Embryonic facial prominence (tissue), 1 donor: ENCODE measurements around the gene GPHB5.
"Not testable (repeated sequence)": the region's sequence is repeated elsewhere in the genome, so short reads cannot be mapped to it uniquely, and the experiment has no call there.

Experiments used
- DNase-seq: peaks from one replicate; pipeline ENCODE4 v3.0.0-alpha.2; 2016; ENCODE audit errors: extremely low spot score

Gene GPHB5

DNA sequence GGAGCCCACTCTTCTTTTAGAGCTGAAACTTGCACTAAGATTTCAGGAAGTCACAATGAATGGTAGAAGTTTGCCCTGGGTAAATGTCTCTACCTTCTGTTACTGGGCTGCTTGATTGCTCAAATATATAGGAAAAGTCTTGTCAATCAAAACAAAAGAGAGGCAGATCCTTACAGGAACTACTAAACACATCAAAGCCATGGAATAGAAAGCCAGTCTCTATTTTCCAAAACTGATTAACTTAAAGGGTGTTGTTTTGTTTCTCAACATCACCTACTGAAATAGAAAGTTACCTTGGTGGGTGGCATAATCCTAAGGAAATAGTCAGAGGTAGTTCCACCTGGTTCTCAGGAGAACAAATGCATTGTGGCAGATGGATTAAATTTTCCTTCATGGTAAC lies at the start of gene GPHB5:
Gene GPHB5, minus strand, starts transcription at position 101 of the 400 bp plus-strand sequence. CDS start 1,086 bp downstream, outside the sequence.
- no peak for DNase-seq

DNA sequence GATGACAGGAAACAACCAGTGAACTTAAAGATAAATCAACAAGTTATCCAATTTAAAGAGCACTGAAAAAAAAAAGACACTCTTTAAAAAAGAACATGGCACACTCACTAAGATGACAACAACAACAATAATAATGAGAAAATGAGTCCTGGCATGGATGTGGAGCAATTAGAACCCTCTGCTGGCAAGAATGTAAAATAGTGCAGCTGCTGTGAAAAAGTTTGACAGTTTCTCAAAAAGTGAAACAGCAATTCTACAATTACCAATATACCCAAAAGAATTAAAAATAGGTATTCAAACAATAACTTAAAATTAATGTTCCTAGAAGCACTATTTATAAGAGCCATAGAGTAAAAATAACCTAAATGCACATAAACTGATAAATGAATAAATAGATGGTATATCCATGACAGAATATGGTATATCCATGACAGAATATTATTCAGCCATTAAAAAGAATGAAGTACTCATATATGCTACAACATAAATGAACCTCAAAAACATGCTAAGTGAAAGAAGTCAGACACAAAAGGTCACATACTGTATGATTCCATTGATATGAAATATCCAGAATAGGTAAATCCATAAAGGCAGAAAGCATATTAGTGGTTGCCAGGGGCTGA lies 49.1 kb upstream of the GPHB5 start:
- no peak for DNase-seq

DNA sequence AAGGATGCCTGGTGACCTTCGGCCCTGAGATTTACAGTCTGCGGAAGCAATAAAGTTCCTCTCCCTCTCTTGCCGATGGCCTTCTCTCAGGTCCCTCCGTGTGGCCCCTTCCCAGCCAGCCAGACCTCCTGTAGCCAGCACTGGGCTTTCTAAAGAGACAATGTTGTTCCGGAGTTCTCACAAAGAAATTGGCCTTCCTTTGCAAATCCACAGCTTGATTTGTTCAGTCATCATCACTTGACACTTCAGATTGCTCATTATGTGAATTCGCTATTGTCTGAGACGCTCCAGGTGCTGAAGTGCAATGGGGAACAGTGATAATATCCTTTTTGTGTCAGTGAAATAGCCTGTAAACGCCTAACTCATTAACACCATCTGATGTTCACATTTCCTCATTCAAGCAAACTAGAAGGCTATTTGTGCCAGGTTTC lies 43.7 kb upstream of the GPHB5 start:
- no peak for DNase-seq

GRCh38 chr14:63361790-63362189 lies 43.1 kb upstream of the GPHB5 start:
- DNase-seq = no peak

GRCh38 chr14:63357841-63358240 lies 39.1 kb upstream of the GPHB5 start:
- no peak for DNase-seq

- no peak for DNase-seq
Observed at GRCh38 chr14:63345826-63346225, 27.1 kb upstream of the GPHB5 start.

DNA sequence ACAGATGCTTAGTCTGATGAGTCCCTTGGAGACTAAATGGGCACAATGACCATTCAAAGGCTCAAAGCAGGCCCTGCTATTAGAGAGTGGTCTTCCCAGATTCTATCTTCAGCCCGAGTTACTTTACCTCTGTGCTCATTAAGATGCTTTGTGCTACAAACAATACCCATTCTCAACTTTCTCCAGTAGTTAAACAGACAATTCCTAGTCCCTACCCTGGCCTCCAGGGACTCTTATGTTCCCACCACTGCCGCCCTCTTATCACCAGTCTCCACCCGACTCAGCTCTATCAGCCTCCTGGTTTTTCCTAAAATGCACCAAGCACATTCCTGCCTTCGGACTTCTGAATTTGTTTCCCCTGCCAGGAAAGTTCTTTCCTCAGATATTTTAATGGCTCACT lies 25.6 kb upstream of the GPHB5 start:
- no peak for DNase-seq

- DNase-seq = no peak
Observed at GRCh38 chr14:63343878-63344277, 25.1 kb upstream of the GPHB5 start.

GRCh38 chr14:63342371-63342770 lies 23.6 kb upstream of the GPHB5 start:
- DNase-seq = no peak

- no peak for DNase-seq
Observed at GRCh38 chr14:63328787-63329737, 10.3 kb upstream of the GPHB5 start.

DNA sequence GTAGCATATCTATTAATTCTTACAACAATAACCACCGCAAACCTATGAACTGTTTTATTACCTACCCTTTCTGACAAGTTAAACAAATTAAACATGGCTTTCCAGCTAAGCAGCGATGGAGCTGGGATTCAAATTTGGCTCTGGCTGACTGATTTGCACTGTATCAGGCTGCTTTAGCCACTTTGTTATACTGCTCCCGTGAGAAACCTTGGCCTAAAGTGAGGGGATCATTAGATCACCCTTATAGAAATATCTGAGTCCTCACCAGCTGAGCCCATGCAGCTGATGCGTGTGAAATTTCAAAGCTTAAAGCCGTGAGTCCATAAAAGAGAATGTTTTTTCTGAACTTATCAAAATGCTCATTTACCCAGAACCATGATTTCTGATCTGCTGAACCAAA lies 8.1 kb upstream of the GPHB5 start:
- DNase-seq = no peak

DNA sequence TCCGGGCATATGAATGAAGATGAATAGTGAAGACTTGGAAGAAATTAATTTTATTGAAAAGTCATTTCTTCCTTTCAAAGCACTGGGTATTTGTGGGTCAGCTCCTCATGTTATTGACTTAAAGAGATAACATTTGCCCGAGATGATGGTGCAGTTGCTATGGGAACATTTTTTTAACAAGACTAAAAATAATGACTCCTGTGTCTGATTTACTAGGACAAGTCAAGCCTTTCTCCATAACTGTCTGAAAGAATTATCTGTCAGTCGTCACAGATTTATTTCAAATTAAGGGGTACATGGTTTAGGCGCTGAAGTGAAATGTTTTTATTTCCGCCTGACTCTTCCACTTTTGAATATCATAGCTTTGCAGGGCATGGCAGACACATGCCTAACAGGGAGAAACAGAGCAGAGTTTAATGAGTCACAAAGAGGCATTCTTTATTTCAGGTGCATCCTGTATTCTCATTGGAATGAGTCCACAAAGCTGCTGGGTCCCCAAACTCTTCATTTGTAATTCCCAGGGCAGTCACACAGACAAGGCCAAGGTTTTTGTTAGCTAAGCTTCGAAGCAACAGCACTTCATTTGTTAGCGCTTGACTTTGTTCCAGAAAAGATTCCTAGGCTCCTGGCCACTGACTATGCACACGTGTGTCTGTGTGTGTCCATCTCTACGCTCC lies 4.3 kb upstream of the GPHB5 start:
- DNase-seq = no peak

- DNase-seq = no peak
Observed at GRCh38 chr14:63322472-63322871, 3.7 kb upstream of the GPHB5 start.

GRCh38 chr14:63308723-63309317 lies 9.9 kb downstream of the GPHB5 start:
- DNase-seq = no peak

DNA sequence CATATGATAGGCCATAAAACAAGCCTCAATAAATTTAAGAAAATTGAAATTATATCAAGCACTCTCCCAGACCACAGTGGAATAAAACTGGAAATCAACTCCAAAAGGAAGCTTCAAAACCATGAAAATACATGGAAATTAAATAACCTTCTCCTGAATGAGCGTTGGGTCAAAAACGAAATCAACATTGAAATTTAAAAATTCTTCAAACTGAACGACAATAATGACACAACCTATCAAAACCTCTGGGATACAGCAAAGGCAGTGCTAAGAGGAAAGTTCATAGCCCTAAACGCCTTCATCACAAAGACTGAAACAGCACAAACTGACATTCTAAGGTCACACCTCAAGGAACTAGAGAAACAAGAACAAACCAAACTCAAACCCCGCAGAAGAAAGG lies 14.3 kb downstream of the GPHB5 start:
- not testable (repeated sequence) for DNase-seq

GRCh38 chr14:63301891-63302534 lies 16.7 kb downstream of the GPHB5 start:
- DNase-seq = no peak

DNA sequence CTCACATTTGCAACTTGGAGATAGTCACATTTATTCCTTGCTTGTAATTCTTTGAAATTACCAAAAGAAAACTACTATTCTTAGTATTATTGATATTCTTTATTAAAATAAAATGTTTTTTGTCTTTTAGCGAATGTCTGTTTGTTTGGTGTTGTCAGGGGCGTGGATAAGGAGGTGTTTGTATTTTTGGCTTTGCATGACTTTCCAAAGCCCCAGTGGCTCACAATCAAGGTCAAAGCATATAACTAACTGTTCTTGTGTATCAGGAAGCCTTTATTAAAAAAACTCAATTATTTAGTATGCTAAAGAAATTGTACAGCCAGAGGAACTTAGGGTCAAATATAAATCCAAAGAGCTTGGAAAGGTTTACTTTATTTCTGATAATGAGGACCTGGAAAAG lies 17.9 kb downstream of the GPHB5 start:
- DNase-seq = no peak

DNA sequence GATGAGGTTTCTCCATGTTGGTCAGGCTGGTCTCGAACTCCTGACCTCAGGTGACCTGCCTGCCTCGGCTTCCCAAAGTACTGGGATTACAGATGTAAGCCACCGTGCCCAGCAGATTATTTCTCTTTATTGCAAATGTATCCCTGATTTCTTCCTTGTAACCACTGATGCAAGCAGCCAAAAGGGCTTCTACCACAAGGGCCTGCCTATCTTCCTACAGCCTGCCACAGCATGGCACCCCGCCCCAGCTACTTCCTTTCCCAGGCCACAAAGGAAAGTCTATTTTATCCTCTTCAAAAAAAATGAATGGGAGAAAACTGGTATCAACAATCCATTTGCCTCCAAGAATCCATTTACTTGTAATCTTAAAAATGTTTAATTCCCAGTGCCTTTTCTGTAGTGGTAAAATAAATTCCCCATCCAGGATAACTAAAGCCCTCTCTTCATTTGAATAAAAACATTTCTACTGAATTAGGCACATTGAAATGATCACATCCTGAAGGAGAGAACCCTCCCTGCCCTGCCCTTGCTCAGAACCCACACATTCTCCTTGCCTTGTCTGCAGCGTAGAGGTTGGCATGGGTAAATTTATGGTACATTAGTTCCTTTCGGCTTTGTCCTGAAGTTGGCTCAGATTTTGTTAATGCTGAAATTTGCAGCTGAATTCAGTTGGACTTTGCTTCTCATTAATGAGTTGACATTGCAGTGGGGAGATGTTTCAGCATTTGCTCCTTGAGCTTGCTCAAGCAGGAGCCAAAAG lies 19.2 kb downstream of the GPHB5 start:
- no peak for DNase-seq

GRCh38 chr14:63297372-63298063 lies 21.2 kb downstream of the GPHB5 start:
- DNase-seq = no peak

DNA sequence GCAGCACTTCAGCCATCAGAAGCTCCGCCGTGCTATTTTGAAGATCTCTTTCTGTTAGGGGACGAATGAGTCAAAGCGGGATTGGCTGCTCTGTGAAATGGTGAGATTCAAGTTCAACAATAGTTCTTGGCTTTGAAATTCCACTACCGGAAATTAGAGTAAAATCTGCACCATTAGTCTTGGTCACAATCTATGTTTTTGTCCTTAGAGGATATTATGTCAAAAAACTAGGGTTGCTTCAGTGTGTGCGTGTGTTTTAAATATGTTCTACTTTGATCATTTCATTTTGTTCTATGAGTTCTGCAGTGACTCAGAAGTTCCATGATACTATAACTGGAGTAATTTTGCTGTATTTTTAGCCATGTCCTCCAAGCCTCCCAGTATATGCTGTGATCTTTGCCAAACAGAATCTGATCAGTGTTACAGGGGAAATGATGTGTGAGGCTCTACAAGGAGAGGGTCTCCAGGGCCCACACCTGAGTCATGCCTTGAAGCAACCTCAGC lies 22.6 kb downstream of the GPHB5 start:
- DNase-seq = no peak
